ENCODE data around the gene AAR2.

AAR2 gene

DNA sequence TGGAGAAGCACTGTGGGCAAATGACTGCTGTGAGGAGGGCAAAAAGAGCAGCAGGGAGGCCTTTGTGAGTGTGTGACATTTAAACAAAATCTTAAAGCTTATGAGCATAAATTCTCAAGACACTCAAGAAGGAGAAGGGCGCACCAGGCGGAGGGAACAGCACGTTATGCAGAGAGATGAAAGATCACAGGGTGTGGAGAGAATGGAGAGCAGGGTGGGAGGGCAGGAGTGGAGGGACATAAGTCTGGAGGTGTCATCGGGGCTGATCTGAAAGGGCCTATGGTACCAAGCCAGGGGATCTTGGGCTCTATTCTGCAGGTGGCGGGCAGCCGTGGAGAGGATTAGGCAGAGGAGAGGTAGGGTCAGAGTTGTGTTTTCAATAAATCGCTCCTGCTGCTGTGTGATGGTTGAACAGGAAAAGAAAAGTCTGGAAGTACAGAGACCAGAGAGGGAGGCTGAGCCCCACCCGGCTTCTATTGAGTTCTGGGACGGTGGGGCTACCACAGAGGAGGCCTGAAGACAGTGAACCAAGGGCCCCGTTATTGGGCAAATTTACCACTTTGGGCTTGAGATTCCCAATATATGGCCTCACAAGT is 45.6 kb downstream of the AAR2 start:
- no peak for DNase-seq

DNA sequence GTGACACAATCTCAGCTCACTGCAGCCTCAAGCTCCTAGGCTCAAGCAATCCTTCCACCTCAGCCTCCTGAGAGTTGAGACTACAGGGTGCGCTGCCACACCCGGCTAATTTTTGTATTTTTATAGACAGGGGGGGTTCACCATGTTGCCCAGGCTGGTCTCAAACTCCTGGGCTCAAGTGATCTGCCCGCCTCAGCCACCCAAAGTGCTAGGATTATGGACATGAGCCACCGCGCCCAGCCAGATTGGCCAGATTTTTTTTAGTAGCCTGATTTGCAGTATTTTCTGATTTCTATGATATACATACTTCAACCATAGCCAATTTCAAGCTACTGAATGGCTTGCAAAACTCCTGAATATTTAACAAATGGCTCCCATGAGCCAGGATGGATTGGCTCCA is 48.5 kb downstream of the AAR2 start:
- no peak for DNase-seq

DNA sequence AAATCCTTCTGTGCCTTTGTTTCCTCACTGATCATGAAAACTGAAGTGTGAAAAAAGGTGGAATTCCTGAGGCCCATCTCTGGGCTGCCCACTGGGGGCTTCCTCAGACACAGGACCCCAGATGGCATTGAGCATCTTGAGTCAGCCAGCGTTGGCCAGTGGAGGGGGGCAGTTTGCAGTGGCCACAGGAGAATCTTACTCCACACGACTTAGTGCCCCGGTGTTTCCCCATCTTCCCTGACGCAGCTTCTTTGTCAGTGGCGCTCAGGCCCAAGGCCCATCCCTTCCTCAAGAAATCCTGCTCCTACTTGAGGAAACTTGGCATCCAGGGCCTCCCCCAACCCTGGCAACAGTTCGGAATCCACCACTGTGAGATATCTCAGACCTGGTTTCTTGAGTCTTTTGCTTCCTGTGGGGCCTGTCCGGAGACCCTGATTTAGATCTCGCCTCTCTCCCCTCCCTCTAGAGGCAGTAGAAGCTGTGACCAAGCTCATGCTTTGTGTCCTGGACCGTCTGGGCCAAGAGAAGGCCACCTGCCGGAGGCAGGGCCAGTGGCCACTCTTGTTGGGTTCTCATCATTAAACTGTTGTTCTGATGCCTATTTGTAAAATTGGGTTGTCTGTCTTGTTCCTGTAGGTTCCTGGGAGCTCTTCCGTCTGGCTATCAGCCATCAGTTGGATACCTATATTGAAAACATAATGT is 49.6 kb downstream of the AAR2 start:
- no peak for DNase-seq

DNA sequence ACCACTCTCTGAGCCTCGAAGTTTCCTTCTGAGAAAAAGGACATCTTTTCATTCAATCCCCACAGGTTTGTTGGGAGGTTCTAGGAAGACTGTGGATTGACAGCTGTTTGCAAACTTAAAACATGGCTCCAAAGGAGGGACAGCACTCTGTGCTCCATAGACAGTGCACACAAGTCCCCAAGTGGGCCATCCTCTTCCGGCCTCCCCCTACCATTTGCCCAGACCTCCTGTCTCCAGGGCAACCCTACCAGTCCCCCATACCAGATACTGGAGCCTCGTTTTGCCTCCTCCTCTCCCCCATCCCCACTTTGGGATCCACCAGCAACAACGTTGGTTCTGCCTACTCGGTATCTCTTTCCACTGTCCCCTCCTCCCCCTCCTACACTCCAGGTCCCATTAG is 61.4 kb downstream of the AAR2 start:
- DNase-seq, result no peak

DNA sequence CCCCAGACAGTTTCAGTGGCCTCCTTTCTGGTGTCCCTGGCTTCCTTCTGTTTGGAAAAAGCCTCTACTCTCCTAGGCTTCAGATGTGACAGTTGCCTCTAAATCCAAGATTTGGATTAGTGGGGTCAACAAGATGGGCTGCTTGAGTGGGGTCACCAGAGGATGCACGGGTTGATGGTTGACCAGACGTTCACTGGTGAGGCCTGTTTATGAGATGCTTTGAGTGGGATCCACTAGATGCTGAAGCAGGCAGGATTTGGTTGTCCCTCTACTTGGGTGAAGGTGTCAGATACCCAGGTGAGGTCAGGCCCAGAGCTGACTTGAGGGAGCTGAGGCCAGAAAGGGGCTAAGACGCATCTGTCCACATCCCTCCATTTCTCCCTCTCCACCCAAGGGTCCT is 61.8 kb downstream of the AAR2 start:
- DNase-seq, result no peak

DNA sequence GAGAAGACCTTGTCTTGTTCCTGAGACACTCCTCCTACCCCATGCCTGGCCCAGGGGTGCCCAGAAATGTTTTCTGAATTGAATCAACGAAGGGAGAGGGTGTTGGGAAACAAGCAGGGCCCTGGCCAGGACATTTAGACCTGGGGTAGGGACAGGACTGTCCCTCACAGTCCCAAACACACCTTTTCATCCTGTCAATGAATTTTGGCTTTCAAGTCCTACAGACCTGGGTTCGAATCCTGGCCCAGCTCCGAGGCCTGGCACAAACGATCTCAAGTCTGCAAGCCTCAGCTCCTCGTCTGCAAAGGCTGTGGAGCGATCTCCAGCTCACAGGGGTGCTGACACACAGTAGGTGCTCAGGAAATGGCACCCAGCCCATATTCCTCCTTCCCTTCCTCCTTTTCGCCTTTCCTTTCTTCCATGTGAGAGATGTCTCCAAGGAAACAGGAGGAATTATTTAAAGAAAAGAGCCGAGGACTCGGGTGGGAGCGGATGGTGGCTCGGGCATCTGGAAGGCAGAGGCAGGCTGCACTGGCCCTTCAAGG is 62.6 kb downstream of the AAR2 start:
- DNase-seq, result no peak

DNA sequence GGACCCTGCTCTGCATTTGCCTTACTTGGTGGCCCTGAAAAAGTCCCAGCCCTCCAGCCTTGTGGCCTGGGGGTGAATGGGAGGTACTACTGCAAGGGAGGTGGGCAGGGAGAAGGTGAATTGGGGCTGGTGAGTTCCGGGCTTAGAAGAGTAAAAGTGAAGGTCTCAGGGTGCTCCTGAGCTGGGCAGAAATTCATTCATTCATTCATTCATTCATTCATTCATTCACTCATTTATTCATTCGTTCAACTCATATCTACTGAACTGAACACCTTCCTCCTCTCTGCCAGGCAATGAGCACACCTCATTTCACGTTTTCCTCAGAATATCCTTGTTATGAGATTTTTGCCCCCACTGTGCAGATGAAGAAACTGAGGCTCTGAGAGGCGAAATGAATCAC is 63.2 kb downstream of the AAR2 start:
- DNase-seq, result no peak

DNA sequence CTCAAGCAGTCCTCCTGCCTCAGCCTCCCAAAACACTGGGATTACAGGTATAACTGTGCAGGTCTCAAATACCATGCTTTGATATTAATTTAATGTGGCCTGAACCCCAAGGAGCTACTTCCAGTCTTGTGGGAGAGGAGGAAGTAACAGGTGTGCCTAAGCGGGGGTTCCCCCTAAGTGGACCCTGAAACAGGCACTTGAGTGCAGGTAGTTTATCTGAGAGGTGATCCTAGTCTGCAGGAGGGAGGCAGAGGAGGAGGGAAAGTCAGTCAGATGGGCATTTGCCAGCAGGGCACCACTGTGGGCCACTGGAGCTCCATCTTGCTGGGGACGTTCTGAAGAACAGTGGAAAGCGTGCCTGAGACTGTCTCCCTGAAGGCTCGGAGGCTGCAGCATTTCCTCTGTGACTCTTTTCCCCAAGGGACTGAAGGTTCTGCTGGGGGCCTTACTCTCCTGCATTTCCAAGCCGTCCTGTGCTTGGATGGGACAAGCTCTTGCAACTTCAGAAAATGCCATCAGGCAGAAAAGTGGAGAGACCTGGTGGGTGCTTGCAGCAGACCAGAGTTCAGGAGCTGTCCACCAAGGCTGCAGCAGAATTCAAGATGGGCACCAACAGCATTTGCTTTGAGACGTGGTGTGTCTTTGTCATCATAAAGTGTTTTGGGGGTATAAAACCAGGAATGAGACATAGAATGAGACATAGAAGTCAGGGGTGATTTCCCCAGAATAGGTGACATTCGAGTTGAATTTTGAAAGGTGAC is 65.3 kb downstream of the AAR2 start:
- no peak for DNase-seq

DNA sequence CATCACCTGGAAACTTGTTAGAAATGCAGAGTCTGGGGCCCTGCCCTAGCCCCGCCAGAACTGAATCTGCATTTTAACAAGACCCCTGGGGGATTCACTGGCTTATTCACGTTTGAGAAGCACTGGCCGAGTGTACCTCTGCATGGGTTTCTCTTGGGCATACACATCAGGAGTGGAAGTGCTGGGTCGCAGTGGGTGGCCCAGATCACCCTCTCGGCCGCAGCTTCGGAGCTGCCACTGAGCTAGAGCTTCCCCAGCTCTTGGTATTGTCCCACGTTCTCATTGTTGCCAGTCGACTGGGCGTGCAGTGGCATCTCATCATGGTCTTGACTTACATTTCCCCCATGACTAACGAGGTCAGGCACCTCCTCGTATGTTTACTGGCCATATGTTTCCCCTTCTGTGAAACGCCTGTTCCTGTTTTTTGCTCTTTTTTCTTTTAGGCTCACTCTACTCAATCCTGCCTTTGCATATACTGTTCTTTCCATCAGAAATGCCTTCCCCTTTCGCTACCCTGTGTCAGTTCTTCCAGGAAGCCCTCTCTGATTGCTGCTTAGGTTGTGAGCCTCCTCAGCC is 66.8 kb downstream of the AAR2 start:
- DNase-seq, result no peak

DNA sequence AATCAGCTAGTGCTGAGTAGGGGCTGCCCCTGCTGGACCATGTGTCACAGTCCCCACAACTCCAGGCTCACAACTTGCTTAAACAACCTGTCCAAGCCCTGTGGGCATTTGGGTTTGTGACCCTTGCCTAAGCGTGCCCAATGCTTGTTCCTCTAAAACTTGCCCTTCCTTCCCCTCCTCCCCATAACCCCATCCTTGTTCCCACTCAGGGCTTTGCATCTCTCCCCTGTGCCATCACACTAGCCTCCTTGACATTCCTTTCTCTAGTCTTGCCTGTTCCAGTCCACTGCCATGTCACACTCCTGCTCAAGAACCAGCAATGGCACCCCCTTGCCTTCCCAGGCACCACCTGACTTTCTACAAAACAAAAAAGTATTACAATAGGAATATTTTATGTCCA is 67.6 kb downstream of the AAR2 start:
- DNase-seq, result no peak

DNA sequence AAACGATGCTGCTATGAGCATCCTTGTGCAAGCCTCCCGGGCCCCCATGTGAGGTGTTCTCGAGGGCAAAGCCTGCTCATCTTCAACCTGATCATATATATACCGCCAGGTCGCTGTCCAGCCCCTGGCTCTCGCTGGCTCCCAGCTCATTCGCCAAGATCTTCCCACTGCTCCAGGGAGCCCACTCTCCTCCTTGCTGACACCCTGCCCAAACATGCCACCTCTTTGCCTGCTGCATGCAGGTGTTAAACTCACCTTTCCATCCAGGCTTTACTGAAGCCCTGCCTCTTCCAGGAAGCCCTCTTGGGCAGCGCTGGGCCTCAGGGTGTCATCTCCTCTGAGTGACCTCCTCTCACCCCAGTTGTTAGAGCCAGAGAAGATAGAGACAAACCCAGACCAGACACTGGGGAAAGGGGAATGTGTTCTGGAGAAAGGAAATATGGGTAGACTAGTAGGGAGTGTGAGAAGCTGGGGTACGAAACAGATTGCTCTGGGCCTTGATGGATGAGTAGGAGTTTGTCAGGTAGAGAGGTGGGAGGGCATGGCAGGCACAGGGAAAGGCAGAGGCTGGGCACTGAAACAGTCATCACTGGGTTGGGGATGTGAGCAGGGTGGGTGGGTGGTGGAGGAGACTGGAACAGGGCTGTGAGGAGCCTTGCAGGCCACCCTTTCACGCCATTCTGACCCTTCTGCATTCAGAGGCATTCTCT is 68.7 kb downstream of the AAR2 start:
- no peak for DNase-seq

DNA sequence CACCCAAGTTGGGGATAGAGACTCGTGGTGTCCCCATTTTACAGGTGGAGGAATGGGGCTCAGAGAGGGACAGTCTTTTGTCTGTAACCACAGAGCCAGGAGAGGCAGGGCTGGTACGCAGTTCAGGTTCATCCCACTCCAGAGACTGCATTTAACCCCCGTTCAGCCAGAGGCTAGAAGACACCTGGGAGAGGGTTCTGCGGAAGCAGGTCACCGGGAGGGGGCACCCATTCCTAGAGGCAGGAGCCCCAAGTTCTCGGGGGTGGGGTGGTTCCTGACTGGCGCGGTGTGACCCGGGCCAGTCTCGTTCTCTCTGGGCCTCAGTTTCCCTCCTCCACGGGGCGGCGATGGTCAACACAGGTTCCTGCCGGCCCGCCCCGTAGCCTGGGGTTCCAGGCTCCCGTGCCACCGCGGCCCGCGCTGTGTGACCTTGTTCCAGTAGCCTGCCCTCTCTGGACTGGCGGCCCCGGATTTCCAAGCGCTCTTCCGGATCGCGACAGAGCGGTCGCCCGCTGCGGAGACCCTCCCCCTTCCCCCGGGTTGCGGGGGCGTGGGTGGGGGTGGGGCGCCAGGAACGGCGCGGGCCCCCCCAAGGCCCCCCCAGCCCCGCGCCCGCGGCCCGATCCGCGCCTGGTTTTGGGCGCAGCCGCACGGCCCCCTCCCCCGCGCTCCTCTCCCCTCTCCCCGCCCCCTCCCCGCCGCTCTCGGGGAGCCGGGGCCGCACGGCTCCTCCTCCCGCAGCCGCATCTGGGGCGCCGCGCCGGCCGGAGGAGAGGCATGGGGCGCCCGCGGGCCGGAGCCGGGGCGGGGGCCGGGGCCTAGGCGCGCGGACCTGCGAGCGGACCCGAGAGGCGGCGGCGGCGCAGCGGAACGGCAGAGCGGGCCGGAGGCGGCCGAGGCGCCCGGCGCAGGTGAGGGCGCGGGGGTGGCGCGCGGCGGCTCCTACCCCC is 69.6 kb downstream of the AAR2 start, which contains the start of gene DLGAP4:
Gene DLGAP4 (plus strand): TSS at position 738 of the 950 bp plus-strand sequence. CDS start 125,379 bp downstream, outside the sequence.
- no peak for DNase-seq

All from CD4-positive, alpha-beta T cell treated with Interleukin-10 for 1 hour (primary cell).